AG04449 (cell line): ENCODE measurements around the gene SLC6A20.

Experiments used
- CTCF ChIA-PET: fragments of 350-600 bp; formaldehyde crosslinking; extraction: SDS; loops from one replicate; lab custom pipeline; 2021; ENCODE audit warnings: antibody characterized with exemption; lab: Yijun Ruan, JAX
- POLR2A ChIA-PET: fragments of 400-600, 350-600 bp; formaldehyde crosslinking; extraction: SDS; loops from one replicate; lab custom pipeline; 2020; ENCODE audit warnings: antibody characterized with exemption, inconsistent platforms; lab: Yijun Ruan, JAX
- DNase-seq: peaks from one replicate; pipeline ENCODE4 v3.0.0-alpha.2; 2010; ENCODE audit warnings: low read depth, low spot score
- H3K4me3 ChIP-seq: 2 replicates; pipeline ENCODE4 v1.5.1; 2011; ENCODE audit warnings: low read depth, mild to moderate bottlenecking, control low read depth, low read length
- TF ChIP-seq, protein P1 (sequence below): IDR thresholded peaks from one replicate; pipeline ENCODE4 v1.5.1; 2011; ENCODE audit warnings: mild to moderate bottlenecking, moderate library complexity, low read length, control low read depth, inconsistent platforms; ENCODE audit not compliant: insufficient read depth; ENCODE audit errors: missing control alignments

The SLC6A20 gene

GRCh38 chr3:45785605-45786150 is 10.7 kb downstream of the SLC6A20 start:
- ChIA-PET POLR2A (no interaction called here), CTCF (no interaction called here)
- DNase-seq, result no peak
- H3K4me3 ChIP-seq, result no peak overlapping the region
- TF ChIP-seq, protein P1, sequence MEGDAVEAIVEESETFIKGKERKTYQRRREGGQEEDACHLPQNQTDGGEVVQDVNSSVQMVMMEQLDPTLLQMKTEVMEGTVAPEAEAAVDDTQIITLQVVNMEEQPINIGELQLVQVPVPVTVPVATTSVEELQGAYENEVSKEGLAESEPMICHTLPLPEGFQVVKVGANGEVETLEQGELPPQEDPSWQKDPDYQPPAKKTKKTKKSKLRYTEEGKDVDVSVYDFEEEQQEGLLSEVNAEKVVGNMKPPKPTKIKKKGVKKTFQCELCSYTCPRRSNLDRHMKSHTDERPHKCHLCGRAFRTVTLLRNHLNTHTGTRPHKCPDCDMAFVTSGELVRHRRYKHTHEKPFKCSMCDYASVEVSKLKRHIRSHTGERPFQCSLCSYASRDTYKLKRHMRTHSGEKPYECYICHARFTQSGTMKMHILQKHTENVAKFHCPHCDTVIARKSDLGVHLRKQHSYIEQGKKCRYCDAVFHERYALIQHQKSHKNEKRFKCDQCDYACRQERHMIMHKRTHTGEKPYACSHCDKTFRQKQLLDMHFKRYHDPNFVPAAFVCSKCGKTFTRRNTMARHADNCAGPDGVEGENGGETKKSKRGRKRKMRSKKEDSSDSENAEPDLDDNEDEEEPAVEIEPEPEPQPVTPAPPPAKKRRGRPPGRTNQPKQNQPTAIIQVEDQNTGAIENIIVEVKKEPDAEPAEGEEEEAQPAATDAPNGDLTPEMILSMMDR, result no peak

DNA sequence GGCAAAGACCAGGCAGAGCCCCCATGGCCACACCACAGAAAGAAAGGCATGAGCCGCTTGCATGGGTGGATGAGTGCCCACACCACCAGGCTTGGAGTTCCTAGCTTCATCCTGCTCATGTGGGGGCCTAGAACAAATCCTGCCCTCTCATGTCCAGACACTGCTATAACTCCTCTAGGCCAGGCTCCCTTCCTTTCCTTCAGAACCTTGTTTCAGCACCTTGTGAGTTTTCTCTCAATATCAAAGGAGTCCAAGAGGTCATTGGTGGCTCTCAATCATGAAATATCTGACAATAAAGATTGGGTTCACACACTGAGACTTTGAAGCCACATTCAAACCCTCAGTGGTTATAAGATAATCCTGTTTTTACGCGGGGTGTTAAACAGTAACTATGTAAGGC is 12.7 kb downstream of the SLC6A20 start:
- no peak for DNase-seq
- TF ChIP-seq, protein P1, result no peak
- no peak overlapping the region for H3K4me3 ChIP-seq
- ChIA-PET POLR2A (no interaction called here), CTCF (interaction anchor here (1.6 kb wide), 1 partner anchor 9 kb away, joined by 3 read pairs; no protein-coding TSS in a partner anchor)

DNA sequence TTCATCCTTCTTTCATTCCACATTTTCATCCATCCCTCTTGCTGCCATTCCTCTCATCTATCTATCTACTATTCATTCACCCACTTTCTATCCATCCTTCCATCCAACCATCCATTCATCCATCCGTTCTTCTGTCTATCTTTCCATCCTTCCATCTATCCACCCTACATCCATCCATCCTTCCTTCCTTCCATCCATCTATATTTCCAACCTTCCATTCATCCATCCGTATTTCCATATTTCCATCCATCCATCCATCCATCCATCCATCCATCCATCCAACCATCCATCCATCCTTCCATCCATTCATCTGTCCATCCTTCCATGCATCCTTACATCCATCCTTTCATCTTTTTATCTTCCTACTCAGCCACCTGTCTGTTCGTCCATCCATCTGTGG is 14.0 kb downstream of the SLC6A20 start:
- ChIA-PET CTCF (interaction anchor here (2.1 kb wide), 1 partner anchor 21 kb away, joined by 6 read pairs; no protein-coding TSS in a partner anchor), POLR2A (no interaction called here)
- TF ChIP-seq, protein P1, result no peak

DNA sequence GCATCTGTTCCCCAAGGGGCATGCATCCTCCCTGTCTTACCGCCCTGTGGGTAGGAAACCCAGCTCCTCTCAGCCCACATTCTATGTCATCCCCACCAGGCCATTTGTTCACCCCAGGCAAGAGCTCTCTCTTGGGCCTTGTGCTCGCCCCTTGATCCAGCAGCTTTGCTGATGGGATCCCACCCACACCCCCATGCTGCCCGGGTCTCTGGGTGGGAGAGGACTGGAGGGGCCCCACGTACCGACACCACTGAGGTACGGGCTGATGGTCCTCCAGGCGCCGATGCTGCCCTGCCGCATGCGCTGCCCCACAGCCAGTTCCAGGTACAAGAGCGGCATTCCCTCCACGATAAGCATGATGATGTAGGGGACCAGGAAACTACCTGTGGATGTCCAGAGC is 14.5 kb downstream of the SLC6A20 start:
- DNase-seq, result no peak
- ChIA-PET POLR2A (no interaction called here), CTCF (interaction anchor here (2.1 kb wide), 1 partner anchor 21 kb away, joined by 6 read pairs; no protein-coding TSS in a partner anchor)
- TF ChIP-seq, protein P1, result no peak
- H3K4me3 ChIP-seq, result no peak overlapping the region

More for the DNA sequence above, 14.0 kb downstream of the SLC6A20 start:
- H3K4me3 ChIP-seq, result no peak overlapping the region
- no peak for DNase-seq

- DNase-seq, result no peak
- no peak overlapping the region for H3K4me3 ChIP-seq
- ChIA-PET CTCF (interaction anchor here (2.1 kb wide), 1 partner anchor 20 kb away, joined by 6 read pairs; no protein-coding TSS in a partner anchor), POLR2A (no interaction called here)
- TF ChIP-seq, protein P1, result no peak
These were observed 15.1 kb downstream of the SLC6A20 start for GRCh38 chr3:45781271-45781670.

DNA sequence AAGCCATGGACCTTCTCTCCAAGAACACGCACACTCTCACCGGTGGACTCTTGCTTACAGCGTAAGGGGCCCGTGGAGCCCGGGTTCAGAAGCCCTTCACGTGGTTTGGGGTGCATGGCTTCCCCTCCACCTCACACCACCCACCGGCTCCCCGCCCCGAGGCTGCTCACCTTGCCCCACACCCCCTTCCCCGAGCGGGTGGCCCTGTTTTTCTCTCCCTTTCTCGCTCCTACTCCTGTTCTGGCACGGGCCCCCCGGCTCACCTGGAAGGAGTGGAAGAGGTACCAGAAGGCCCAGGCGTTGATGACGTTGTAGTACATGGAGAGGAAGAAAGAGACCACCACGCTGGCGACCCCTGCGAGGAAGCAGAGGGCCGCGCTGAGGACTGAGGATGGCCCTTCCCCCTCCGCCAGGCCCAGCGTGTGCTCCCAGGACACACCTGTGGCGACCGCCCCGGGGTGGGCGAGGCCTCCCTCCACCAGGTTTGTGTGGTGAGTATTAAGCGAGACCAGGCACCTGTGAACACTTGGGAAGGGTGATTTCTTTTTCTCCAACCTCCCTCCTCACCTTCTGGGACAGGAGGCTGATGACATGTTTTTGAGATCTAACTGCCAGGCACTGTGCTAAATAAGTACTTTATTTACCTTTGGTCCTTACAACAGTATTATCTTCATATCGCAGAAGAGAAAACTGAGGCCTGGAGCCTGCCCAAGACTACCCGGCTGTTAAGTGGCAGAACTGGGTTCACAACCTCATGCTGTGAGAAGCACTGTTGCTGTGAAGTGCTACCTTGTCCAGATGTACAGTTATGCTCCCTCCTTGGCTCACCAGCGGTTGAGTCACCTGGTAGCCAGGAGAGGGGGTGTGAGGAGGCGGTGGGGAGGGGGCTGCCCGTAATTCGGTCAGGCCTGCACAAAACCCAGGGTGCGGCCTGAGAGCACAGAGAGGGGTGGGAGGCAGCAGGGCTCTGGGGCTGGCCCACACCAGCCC is 16.3 kb downstream of the SLC6A20 start:
- DNase-seq, result no peak
- TF ChIP-seq, protein P1, result no peak
- CTCF ChIA-PET, result no interaction called here

More for the DNA sequence above, 16.3 kb downstream of the SLC6A20 start:
- POLR2A ChIA-PET, result no interaction called here
- no peak overlapping the region for H3K4me3 ChIP-seq
